ENCODE measurements around the gene LMBRD2.
"Not testable (repeated sequence)": the region's sequence is repeated elsewhere in the genome, so short reads cannot be mapped to it uniquely, and the experiment has no call there.

DNA sequence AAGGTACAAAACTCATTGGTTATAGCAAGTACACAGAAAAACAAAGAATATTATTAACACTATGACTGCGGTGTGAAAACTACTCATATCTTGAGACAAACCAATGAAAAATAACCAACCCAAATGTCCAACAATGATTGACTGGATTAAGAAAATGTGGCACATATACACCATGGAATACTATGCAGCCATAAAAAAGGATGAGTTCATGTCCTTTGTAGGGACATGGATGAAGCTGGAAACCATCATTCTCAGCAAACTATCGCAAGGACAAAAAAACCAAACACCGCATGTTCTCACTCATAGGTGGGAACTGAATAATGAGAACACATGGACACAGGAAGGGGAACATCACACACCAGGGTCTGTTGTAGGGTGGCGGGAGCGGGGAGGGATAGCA is 22.0 kb downstream of the LMBRD2 start:
- not testable (repeated sequence) for TF ChIP-seq CTCF (conservative IDR thresholded peaks at IDR 0.05 in 1 of 2, IDR thresholded peaks at IDR 0.05 in 1 of 2; ENCODE audit: extremely low read depth in 1 of 2, insufficient read depth in 1 of 2, low read depth in 1 of 2, low read length in 2 of 2); EZH2 (IDR thresholded peaks at IDR 0.05; ENCODE audit: borderline replicate concordance, low read length)

Data from mammary epithelial cell (primary cell).